NCI-H2081 (cell line): Measurements from ENCODE around the gene FASTKD1.
"Not testable (repeated sequence)": the region's sequence is repeated elsewhere in the genome, so short reads cannot be mapped to it uniquely, and the experiment has no call there.

ENCODE experiments used
- DNase-seq, 2 experiments: peaks; one replicate each; lab custom pipeline; 2025; lab: John Stamatoyannopoulos, UW

Gene FASTKD1

DNA sequence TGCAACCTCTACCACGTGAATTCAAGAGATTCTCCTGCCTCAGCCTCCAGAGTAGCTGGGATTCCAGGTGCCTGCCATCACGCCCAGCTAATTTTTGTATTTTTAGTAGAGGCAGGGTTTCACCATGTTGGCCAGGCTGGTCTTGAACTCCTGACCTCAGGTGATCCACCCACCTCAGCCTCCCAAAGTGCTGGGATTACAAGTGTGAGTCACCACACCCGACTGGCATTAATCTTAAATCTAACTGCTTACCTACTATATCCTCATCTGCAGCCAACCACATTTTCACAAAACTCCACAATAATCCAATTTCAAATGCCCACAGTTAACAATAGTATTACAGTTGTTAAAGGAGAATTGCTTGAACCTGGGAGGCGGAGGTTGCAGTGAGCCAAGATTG, 2.9 kb downstream of the FASTKD1 start:
- DNase-seq: not testable (repeated sequence)

GRCh38 chr2:169569948-169570347, 3.7 kb downstream of the FASTKD1 start:
- no peak for DNase-seq

DNA sequence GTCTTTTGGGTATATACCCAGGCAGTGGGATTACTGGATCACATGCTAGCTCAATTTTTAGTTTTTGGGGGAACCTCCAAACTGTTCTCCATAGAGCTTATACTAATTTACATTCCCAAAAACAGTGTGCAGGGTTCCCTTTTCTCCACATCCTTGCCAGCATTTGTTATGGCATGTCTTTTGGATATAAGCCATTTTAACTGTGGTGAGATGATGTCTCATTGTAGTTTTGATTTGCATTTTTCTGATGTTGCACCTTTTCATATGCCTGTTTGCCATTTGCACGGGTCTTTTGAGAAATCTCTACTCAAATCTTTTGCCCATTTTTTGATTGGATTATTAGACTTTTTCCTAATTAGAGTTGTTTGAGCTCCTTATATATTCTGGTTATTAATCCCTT, 8.0 kb downstream of the FASTKD1 start:
- DNase-seq: no peak

DNA sequence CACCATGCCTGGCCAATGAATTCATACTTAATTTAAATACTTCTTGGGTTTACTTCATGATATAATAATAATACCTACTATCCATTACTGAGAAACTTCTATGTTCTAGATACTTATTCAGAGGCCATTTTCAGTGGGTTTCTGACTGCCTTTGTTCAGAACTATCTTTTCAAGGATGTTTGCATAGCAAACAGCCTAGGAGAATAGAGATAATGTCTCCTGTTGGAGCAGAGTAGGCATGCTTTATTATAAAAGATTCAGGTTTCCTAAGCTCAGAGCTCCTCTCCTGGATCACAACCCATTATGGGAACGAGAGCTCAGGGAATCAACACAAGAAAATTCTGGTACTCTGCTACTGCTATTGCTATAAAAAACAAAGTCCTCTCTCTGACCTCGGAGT, 11.1 kb downstream of the FASTKD1 start:
- no peak for DNase-seq

DNA sequence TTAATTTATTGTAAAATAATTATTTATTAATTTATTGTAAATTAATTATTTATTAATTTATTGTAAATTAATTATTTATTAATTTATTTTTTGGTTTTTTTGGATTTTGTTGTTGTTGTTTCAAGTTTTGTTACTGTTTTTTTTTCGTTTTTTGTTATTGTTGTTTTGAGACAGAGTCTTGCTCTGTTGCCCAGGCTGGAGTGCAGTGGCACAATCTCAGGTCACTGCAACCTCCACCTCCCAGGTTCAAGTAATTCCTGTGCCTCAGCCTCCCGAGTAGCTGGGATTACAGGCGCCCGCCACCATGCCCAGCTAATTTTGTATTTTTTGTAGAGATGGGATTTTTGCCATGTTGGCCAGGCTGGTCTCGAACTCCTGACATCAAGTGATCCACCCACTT, 11.6 kb downstream of the FASTKD1 start:
- not testable (repeated sequence) for DNase-seq

GRCh38 chr2:169561364-169561763, 12.3 kb downstream of the FASTKD1 start:
- DNase-seq: no peak

- no peak for DNase-seq
Measured at GRCh38 chr2:169546756-169547155, 26.9 kb downstream of the FASTKD1 start.

- DNase-seq: no peak
Measured at GRCh38 chr2:169542433-169542832, 31.2 kb downstream of the FASTKD1 start.

DNA sequence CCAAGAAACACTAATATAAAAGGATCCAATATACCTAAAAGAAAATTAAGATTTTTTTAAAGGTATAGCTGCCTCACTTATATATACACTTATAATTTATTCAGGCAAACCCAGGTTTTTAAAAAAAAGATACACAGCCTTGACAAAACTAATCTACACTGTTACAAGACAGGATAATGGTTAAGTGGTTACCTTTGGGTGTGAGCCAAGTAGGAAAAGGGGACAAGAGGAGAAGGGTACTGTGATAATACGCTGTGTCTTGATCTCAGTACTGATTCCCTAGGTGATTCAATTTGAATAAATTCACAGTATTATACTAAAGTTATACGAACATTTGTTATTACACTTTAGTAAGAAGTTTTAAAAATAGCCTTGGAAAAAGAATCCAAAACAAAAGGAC, 33.5 kb downstream of the FASTKD1 start:
- DNase-seq: no peak

- not testable (repeated sequence) for DNase-seq
Measured at GRCh38 chr2:169539460-169539859, 34.2 kb downstream of the FASTKD1 start.

DNA sequence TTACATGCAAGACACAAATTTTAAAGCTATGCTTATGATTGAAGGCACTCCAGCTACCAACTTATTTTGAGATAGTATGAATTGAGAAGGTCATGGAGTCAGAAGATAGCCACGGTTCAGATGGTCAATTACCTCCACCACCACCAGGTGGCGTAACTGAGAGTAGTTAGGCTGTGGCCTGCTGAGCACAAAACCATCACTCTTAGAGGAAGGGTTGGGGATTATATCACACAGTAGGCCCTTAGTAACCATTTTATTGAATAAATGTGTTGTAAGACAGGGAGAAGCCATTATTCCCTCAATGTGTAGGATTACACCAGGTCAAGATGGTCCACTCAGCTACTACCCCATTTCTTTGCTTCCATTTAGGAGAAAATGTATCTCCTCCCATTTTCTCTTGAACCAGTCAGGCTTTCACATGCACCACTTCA, 45.4 kb downstream of the FASTKD1 start:
- DNase-seq: peak; percentile 61 to 64

DNA sequence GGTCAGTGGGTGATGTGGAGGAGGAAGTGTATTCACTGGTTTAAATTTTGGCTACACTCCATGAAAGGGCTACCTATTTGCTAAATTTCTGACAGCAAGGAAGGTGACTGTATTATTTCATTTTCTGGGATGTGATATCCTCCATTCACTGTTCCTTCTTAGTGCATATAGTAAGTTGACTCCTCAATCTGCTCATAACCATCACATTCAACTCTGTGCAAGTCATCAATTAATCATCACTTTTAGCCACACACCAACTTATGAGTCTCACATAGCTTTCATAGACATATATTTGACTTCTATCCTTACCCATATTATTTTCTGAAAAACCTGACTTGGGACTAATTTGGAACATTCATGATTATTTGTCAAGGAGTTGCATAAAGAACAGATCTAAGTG, 47.2 kb downstream of the FASTKD1 start:
- DNase-seq: no peak

DNA sequence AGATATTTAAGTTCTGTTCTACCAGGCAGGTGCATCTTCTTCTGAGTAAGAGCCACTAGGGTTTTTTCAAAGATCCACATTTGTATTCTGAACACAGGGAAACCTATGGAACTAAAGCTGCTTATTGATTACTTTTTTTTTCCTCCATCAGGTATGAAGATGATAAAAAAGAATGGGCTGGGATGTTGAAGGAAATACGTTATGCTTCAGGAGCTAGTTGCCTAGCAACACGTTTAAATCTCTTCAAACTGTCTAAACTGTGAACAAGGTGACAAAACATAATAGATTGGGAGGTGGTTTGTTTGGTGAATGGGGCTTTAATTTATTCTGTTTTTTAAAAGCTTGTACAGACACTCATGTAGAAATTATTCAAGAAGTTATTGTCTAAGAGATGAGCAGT, 48.2 kb downstream of the FASTKD1 start:
- peak in 1 of 2 experiments; percentile 40 for DNase-seq

GRCh38 chr2:169523681-169524080, 50.0 kb downstream of the FASTKD1 start:
- DNase-seq: no peak

DNA sequence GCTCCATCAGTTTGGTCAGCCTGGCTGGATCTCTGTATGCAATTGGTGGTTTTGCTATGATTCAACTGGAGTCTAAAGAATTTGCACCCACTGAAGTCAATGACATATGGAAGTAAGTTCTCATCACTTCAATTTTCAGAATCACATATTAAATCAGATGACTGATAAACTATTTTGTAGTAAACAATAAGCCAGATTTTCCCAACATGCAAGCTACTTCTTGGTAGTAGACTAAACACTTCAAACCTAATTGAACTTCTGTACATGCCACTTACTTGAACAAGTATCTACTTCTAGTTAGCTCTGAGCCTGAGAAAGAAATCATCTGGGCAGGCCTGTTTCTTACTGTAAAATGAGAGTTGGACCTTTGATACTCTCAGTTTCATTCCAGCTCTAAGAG, 52.8 kb downstream of the FASTKD1 start:
- DNase-seq: no peak

GRCh38 chr2:169516488-169516995, 57.1 kb downstream of the FASTKD1 start:
- not testable (repeated sequence) for DNase-seq

DNA sequence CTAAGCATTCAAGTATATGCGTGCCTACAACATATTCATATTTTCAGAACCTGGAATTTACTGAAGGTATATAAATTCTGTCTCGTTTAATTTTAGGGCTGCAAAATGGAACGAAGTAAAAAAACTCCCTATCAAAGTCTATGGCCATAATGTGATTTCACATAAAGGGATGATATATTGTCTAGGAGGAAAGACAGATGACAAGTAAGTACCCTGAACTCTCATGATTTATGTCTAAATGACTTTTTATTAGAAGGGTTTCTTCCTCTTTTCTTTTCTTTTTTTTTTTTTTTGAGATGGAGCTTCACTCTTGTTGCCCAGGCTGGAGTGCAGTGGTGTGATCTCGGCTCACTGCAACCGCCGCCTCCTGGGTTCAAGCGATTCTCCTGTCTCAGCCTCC, 58.9 kb downstream of the FASTKD1 start:
- not testable (repeated sequence) for DNase-seq

GRCh38 chr2:169513926-169514325, 59.7 kb downstream of the FASTKD1 start:
- DNase-seq: no peak

- DNase-seq: no peak
Measured at GRCh38 chr2:169513094-169513493, 60.6 kb downstream of the FASTKD1 start.

DNA sequence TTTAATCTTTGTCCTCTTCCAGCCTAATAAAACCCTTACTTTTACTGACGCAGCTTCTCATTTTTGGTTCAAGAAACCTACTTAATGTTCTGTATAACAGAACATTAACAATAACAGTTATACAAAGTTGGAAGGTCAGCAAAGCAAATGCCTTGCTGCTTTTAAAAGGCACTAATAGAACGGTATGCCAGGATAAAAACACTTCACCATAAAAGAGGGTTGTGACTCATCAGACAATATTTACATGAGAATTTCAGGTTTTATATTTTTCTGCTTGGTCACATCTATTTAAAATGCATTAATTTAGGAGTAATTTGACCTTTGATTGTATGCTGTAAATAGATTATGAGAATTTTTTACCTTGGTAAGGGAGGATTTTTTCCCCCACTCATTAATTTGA, 61.1 kb downstream of the FASTKD1 start:
- DNase-seq: no peak

DNA sequence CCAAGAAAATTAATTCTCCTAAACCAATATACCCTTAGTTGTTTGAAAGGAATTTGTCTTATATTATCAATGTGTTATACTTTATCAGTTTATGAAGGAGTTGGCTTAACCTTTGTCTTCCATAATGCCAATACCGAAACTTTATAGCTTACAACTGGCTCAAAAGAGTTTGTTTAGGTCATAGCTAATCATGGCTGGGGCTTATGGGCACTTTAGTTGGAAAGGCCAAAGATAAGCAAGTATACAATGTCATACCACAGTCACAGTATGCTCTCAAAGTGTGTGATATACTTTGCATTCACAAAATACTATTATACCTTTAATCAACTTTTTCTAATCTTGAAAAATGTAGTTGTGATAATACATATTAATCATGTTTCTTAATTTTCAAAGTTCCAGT, 61.8 kb downstream of the FASTKD1 start:
- no peak for DNase-seq

- peak in 1 of 2 experiments; percentile 38 for DNase-seq
Measured at GRCh38 chr2:169510496-169510895, 63.2 kb downstream of the FASTKD1 start.

GRCh38 chr2:169509955-169510354, 63.7 kb downstream of the FASTKD1 start:
- DNase-seq: no peak

DNA sequence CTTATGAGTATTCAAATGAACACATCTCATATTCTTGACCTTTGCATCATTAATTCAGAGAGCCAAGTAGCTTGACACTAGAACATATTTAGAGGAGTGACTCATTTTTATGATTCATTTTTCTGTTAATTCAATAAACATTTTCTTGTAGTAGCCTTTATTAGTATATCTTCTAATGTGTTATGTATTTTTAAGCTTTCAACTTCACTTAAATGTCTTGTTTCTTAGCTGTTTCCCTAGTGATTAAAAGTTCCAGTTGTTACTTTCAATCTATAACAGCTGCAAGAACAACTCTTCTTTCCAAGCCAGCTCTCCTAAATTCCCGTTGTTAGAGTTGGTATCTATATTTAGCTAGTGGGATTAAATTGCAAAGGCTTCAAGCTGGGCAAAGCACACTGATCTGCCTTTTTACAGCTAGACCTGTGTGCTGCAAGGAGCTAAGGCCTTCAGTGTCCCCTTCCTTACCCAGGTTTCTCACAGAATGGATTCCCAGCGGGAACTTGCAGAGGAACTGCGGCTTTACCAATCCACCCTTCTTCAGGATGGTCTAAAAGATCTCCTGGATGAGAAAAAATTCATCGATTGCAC, 64.3 kb downstream of the FASTKD1 start, which contains the start of gene KLHL41:
TSS of gene KLHL41 (plus strand) at position 405 of the 588 bp plus-strand sequence. CDS start at position 482, 77 bp downstream.
- peak in 1 of 2 experiments; percentile 78 for DNase-seq
